H9 (cell line): ENCODE data around the gene VSIG2. TPM values are rescaled to one million over a fixed set of nuclear protein-coding genes. Genes with fewer than 3 reads are reported as not detected.

Experiments
- DNase-seq: peaks from one replicate; pipeline ENCODE4 v3.0.0-alpha.2; 2017
- H2AFZ ChIP-seq: one replicate; pipeline ENCODE4 v1.6.1; 2013; ENCODE audit warnings: mild to moderate bottlenecking, low read length, control low read depth, moderate library complexity
- H2AK5ac ChIP-seq: 2 replicates; pipeline ENCODE4 v1.6.1; 2013; ENCODE audit warnings: low read length, control low read depth, mixed read lengths; ENCODE audit not compliant: insufficient read length
- H2BK120ac ChIP-seq: one replicate; pipeline ENCODE4 v1.6.1; 2013; ENCODE audit warnings: low read depth, mild to moderate bottlenecking, low read length, control low read depth, inconsistent platforms; ENCODE audit not compliant: poor library complexity, severe bottlenecking
- H2BK12ac ChIP-seq: 2 replicates; pipeline ENCODE4 v1.6.1; 2013; ENCODE audit warnings: low read length, control low read depth, mixed read lengths, low read depth; ENCODE audit not compliant: insufficient read length
- H2BK15ac ChIP-seq: 2 replicates; pipeline ENCODE4 v1.6.1; 2013; ENCODE audit warnings: low read depth, low read length, control low read depth
- H2BK20ac ChIP-seq: one replicate; pipeline ENCODE4 v1.6.1; 2013; ENCODE audit warnings: low read depth, mild to moderate bottlenecking, low read length, control low read depth, inconsistent platforms; ENCODE audit not compliant: poor library complexity, severe bottlenecking
- H2BK5ac ChIP-seq: 2 replicates; pipeline ENCODE4 v1.6.1; 2013; ENCODE audit warnings: low read length, control low read depth, mixed read lengths; ENCODE audit not compliant: insufficient read length
- H3K14ac ChIP-seq: 2 replicates; pipeline ENCODE4 v1.6.1; 2013; ENCODE audit warnings: low read length, control low read depth; ENCODE audit not compliant: insufficient read depth
- H3K18ac ChIP-seq: 2 replicates; pipeline ENCODE4 v1.6.1; 2013; ENCODE audit warnings: low read depth, mild to moderate bottlenecking, mixed read lengths, low read length, control low read depth; ENCODE audit not compliant: insufficient read length
- H3K23ac ChIP-seq: 2 replicates; pipeline ENCODE4 v1.6.1; 2013; ENCODE audit warnings: low read length, control low read depth, mixed read lengths, low read depth; ENCODE audit not compliant: insufficient read length
- H3K23me2 ChIP-seq: 2 replicates; pipeline ENCODE4 v1.6.1; 2013; ENCODE audit warnings: low read depth, mild to moderate bottlenecking, mixed read lengths, low read length, control low read depth; ENCODE audit not compliant: insufficient read length, poor library complexity, severe bottlenecking
- H3K27ac ChIP-seq: 2 replicates; pipeline ENCODE4 v1.5.1; 2013; ENCODE audit warnings: low read length, control low read depth, mixed read lengths, low read depth; ENCODE audit not compliant: insufficient read length
- H3K27me3 ChIP-seq: 2 replicates; pipeline ENCODE4 v1.6.1; 2013; ENCODE audit warnings: low read length, control low read depth, inconsistent platforms; ENCODE audit not compliant: insufficient read depth
- H3K4ac ChIP-seq: 2 replicates; pipeline ENCODE4 v1.6.1; 2013; ENCODE audit warnings: low read depth, mild to moderate bottlenecking, control low read depth, inconsistent platforms, low read length, moderate library complexity
- H3K4me1 ChIP-seq: 2 replicates; pipeline ENCODE4 v1.6.1; 2013; ENCODE audit warnings: low read length, control low read depth, inconsistent platforms; ENCODE audit not compliant: insufficient read depth
- H3K4me2 ChIP-seq: 2 replicates; pipeline ENCODE4 v1.6.1; 2013; ENCODE audit warnings: low read length, control low read depth, mixed read lengths; ENCODE audit not compliant: insufficient read length, insufficient read depth
- H3K56ac ChIP-seq: 2 replicates; pipeline ENCODE4 v1.6.1; 2013; ENCODE audit warnings: low read depth, mild to moderate bottlenecking, mixed read lengths, low read length, control low read depth; ENCODE audit not compliant: insufficient read length
- H3K79me1 ChIP-seq: 2 replicates; pipeline ENCODE4 v1.6.1; 2013; ENCODE audit warnings: low read depth, mild to moderate bottlenecking, moderate library complexity, low read length, control low read depth, inconsistent platforms; ENCODE audit not compliant: insufficient read depth, poor library complexity, severe bottlenecking
- H3K79me2 ChIP-seq: 2 replicates; pipeline ENCODE4 v1.6.1; 2013; ENCODE audit warnings: low read length, control low read depth, inconsistent platforms; ENCODE audit not compliant: insufficient read depth
- H3K9ac ChIP-seq: 2 replicates; pipeline ENCODE4 v1.6.1; 2013; ENCODE audit warnings: low read length, control low read depth, mixed read lengths; ENCODE audit not compliant: insufficient read length; ENCODE audit errors: extremely low read depth
- H3K9me3 ChIP-seq: one replicate; pipeline ENCODE4 v1.6.1; 2013; ENCODE audit warnings: low read depth, low read length, inconsistent platforms; ENCODE audit not compliant: control insufficient read depth
- H3T11ph ChIP-seq: one replicate; pipeline ENCODE4 v1.6.1; 2013; ENCODE audit warnings: mild to moderate bottlenecking, low read length, control low read depth, inconsistent platforms
- H4K20me1 ChIP-seq: one replicate; pipeline ENCODE4 v1.6.1; 2013; ENCODE audit not compliant: control insufficient read depth, insufficient read length, insufficient read depth
- H4K5ac ChIP-seq: 2 replicates; pipeline ENCODE4 v1.6.1; 2013; ENCODE audit warnings: low read depth, mild to moderate bottlenecking, mixed read lengths, low read length, control low read depth; ENCODE audit not compliant: insufficient read length
- H4K8ac ChIP-seq: replicated peaks from 2 replicates; pipeline ENCODE4 v1.6.1; 2013; ENCODE audit warnings: low read length, control low read depth, mixed read lengths, low read depth; ENCODE audit not compliant: insufficient read length
- H4K91ac ChIP-seq: 2 replicates; pipeline ENCODE4 v1.6.1; 2013; ENCODE audit warnings: low read depth, mild to moderate bottlenecking, moderate library complexity, mixed read lengths, low read length, control low read depth; ENCODE audit not compliant: insufficient read length
- H3K27ac Mint-ChIP-seq, 3 experiments: 2 replicates in 2 of 3; 3 replicates in 1 of 3; pipeline ENCODE4 v1.8.0; 2020 to 2021; ENCODE audit warnings: mixed read lengths in 3 of 3, mild to moderate bottlenecking in 1 of 3, moderate library complexity in 1 of 3
- H3K27me3 Mint-ChIP-seq: 2 replicates; pipeline ENCODE4 v1.8.0; 2021; ENCODE audit warnings: low read depth, mild to moderate bottlenecking, moderate library complexity, mixed read lengths
- H3K36me3 Mint-ChIP-seq, 3 experiments: 2 replicates in 2 of 3; 3 replicates in 1 of 3; pipeline ENCODE4 v1.8.0; 2020 to 2021; ENCODE audit warnings: low read depth in 3 of 3, mixed read lengths in 3 of 3; ENCODE audit not compliant: insufficient read depth in 1 of 3
- H3K4me1 Mint-ChIP-seq, 2 experiments: 2 replicates each; pipeline ENCODE4 v1.8.0; 2020; ENCODE audit warnings: mixed read lengths in 2 of 2
- H3K4me3 Mint-ChIP-seq, 2 experiments: 2 replicates in 1 of 2; 3 replicates in 1 of 2; pipeline ENCODE4 v1.8.0; 2020 to 2021; ENCODE audit warnings: mild to moderate bottlenecking in 2 of 2, mixed read lengths in 2 of 2, moderate library complexity in 1 of 2
- H3K9me3 Mint-ChIP-seq, 2 experiments: 2 replicates in 1 of 2; 3 replicates in 1 of 2; pipeline ENCODE4 v1.8.0; 2020; ENCODE audit warnings: mild to moderate bottlenecking in 2 of 2, mixed read lengths in 2 of 2, moderate library complexity in 1 of 2
- CTCF ChIP-seq: fragments of 200-600 bp; sonication (generic); conservative IDR thresholded peaks from 3 replicates; pipeline ENCODE4 v1.8.0; 2021; ENCODE audit warnings: antibody characterized with exemption, mild to moderate bottlenecking
- WGBS: extraction: QIAGEN DNeasy Blood & Tissue Kit; methylation state at CpG from one replicate; pipeline ENCODE4 v1.1.7; 2013; ENCODE audit warnings: missing lambda C conversion rate, low lambda C conversion rate, mixed read lengths; ENCODE audit not compliant: insufficient read length; ENCODE audit errors: extremely low coverage; 5-methylcytosine and 5-hydroxymethylcytosine counted together
- total RNA-seq: library from RNA; stranded (reverse); gene quantifications from 2 replicates; pipeline ENCODE4 v1.2.1, GENCODE V29; 2021

Gene VSIG2
- total RNA-seq, 1 experiment from 2014 or later: not detected

GRCh38 chr11:124796312-124796711, 44.3 kb upstream of the VSIG2 start:
- Histone ChIP-seq H3K23ac (no peak overlapping the region), H4K20me1 (no peaks in the 10 kb centered on the region), H3K9ac (no peak overlapping the region), H3K14ac (no peak overlapping the region), H3K4ac (no peak overlapping the region), H2BK5ac (no peak overlapping the region), H4K91ac (no peak overlapping the region), H3K27ac (no peak overlapping the region), H3K4me1 (peaks cover 10% of the 10 kb centered on the region; the same call in 1 of the 2 replicates), H3T11ph (no peak overlapping the region), H2BK120ac (no peak overlapping the region), H2BK15ac (no peak overlapping the region), H3K79me2 (peaks cover 41% of the 10 kb centered on the region; the same call in 1 of the 2 replicates), H3K56ac (no peak overlapping the region), H3K4me2 (no peak overlapping the region), H3K9me3 (no peaks in the 10 kb centered on the region), H2BK20ac (no peak overlapping the region), H4K5ac (no peak overlapping the region), H2AFZ (no peak overlapping the region), H3K23me2 (peaks cover 5% of the 10 kb centered on the region), H3K27me3 (no peaks in the 10 kb centered on the region), H3K18ac (no peak overlapping the region), H3K79me1 (peaks cover 2% of the 10 kb centered on the region), H4K8ac (no peak overlapping the region), H2AK5ac (no peak overlapping the region), H2BK12ac (no peak overlapping the region)
- H3K27ac Mint-ChIP-seq: no peak overlapping the region
- no peaks in the 10 kb centered on the region for H3K36me3 Mint-ChIP-seq
- H3K4me1 Mint-ChIP-seq: peaks cover 48 to 54% of the 10 kb centered on the region in 2 experiments
- H3K4me3 Mint-ChIP-seq: no peak overlapping the region
- H3K9me3 Mint-ChIP-seq: no peaks in the 10 kb centered on the region
- no peak for DNase-seq
- no peaks in the 10 kb centered on the region for H3K27me3 Mint-ChIP-seq
- TF ChIP-seq CTCF: no peak
- WGBS: no CpG with 5 or more reads among the region's 3 CpGs
